GM19238 (cell line): ENCODE data around the gene HNRNPUL1.

Source experiments
- DNase-seq: peaks from one replicate; pipeline ENCODE4 v3.0.0; 2011; ENCODE audit warnings: low spot score; ENCODE audit not compliant: insufficient read length

Gene HNRNPUL1

GRCh38 chr19:41353466-41354342, 89.5 kb downstream of the HNRNPUL1 start, which contains the start of gene TGFB1:
Gene TGFB1, minus strand, starts transcription at chr19:41353922. Its CDS starts 878 bp downstream, at chr19:41353044.
- DNase-seq: peak; percentile 95

GRCh38 chr19:41354343-41354953, 90.3 kb downstream of the HNRNPUL1 start:
- DNase-seq: no peak

- DNase-seq: no peak
Measured at GRCh38 chr19:41355035-41355434, 90.9 kb downstream of the HNRNPUL1 start.

GRCh38 chr19:41355802-41356201, 91.6 kb downstream of the HNRNPUL1 start:
- DNase-seq: no peak

- no peak for DNase-seq
Measured at GRCh38 chr19:41356984-41357739, 93.0 kb downstream of the HNRNPUL1 start.
